ENCODE measurements around the gene C12orf75. TPM values are rescaled to one million over a fixed set of nuclear protein-coding genes. Genes with fewer than 3 reads are reported as not detected.

Gene C12orf75
- total RNA-seq, 2 donors from 2014 or later, result 43.7 to 57.0 TPM

DNA sequence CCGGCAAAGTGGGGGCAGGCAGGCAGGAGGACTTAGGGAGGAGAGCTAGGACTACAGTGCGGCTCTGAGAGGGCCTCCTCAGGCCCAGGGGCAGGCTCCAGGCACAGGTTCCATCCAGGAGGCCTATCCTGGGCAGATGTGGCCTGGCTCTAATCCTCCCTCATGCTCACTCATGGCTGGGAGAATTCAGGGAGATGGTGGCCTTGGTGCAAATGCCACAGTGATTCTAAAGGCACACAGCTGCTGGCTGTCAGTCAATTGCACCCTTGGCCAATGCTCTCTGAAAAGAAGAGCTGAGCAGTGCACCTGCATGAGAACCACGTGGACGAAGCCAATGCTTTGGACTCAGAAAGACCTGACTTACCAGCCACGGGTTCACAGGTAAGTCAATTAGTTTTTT is 89.6 kb downstream of the C12orf75 start:
- TF ChIP-seq, protein P1, sequence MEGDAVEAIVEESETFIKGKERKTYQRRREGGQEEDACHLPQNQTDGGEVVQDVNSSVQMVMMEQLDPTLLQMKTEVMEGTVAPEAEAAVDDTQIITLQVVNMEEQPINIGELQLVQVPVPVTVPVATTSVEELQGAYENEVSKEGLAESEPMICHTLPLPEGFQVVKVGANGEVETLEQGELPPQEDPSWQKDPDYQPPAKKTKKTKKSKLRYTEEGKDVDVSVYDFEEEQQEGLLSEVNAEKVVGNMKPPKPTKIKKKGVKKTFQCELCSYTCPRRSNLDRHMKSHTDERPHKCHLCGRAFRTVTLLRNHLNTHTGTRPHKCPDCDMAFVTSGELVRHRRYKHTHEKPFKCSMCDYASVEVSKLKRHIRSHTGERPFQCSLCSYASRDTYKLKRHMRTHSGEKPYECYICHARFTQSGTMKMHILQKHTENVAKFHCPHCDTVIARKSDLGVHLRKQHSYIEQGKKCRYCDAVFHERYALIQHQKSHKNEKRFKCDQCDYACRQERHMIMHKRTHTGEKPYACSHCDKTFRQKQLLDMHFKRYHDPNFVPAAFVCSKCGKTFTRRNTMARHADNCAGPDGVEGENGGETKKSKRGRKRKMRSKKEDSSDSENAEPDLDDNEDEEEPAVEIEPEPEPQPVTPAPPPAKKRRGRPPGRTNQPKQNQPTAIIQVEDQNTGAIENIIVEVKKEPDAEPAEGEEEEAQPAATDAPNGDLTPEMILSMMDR (conservative IDR thresholded peaks at IDR 0.05), result no peak
- no peak overlapping the region for H3K4me3 Mint-ChIP-seq
- Histone ChIP-seq H3K9me3 (ENCODE audit: control insufficient read depth, low read length) (no peaks in the 10 kb centered on the region), H3K4me1 (ENCODE audit: control insufficient read depth, insufficient read depth, low read length) (peaks cover 6% of the 10 kb centered on the region), H3K9ac (ENCODE audit: extremely low read depth, low read length, poor library complexity, severe bottlenecking) (no peak overlapping the region), H3K4me3 (ENCODE audit: low read length) (no peak overlapping the region), H3K27ac (ENCODE audit: low read depth, low read length) (no peak overlapping the region), H3K36me3 (ENCODE audit: control insufficient read depth, insufficient read depth, low read length) (no peaks in the 10 kb centered on the region), H3K27me3 (ENCODE audit: control insufficient read depth, insufficient read depth, low read length, poor library complexity, severe bottlenecking) (no peaks in the 10 kb centered on the region)
- 92 to 93% methylated on average over 4 to 5 of the region's 5 CpGs for WGBS, 2 experiments (ENCODE audit: insufficient coverage in 1 of 2, insufficient read length in 1 of 2)
- no peaks in the 10 kb centered on the region for H3K9me3 Mint-ChIP-seq
- no peaks in the 10 kb centered on the region for H3K36me3 Mint-ChIP-seq (ENCODE audit: low read depth)
- no peaks in the 10 kb centered on the region for H3K27me3 Mint-ChIP-seq (ENCODE audit: insufficient read depth)
- DNase-seq, result no peak
- no peak overlapping the region for H3K27ac Mint-ChIP-seq
- H3K4me1 Mint-ChIP-seq, result peaks cover 19% of the 10 kb centered on the region

DNA sequence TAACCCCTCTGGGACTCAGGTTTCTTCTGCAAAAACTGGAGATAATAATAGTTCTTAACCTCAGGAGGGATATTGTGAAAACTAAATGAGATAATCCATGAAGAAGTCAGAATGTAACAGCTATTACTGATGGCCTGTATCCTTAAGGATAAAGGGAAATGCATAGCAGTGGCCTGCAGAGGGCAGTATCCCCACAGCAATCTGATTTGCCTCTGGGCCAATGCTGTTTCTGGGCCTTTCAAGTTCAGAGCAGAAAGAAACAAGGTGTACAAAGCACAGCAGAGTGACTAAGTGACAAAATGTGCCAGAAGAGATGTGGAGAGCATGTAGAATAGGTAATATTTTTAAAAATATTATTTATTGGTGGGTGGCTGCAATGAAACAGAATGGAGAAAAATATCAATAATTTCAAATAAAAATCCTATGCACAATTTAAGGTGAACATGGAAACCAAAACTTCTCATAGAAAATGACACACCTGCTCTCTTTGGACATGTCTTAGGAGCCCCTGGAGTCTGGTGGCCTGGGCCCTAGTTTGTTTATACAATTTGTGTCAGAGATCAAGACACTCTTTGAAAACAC is 90.3 kb downstream of the C12orf75 start:
- H3K9ac ChIP-seq (ENCODE audit: extremely low read depth, low read length, poor library complexity, severe bottlenecking), result no peak overlapping the region
- Mint-ChIP-seq H3K27ac (no peak overlapping the region), H3K36me3 (ENCODE audit: low read depth) (no peaks in the 10 kb centered on the region), H3K4me1 (peaks cover 19% of the 10 kb centered on the region), H3K9me3 (no peaks in the 10 kb centered on the region), H3K4me3 (no peak overlapping the region), H3K27me3 (ENCODE audit: insufficient read depth) (no peaks in the 10 kb centered on the region)
- TF ChIP-seq, protein P1 (conservative IDR thresholded peaks at IDR 0.05), result peak; percentile 97
- H3K36me3 ChIP-seq (ENCODE audit: control insufficient read depth, insufficient read depth, low read length), result no peaks in the 10 kb centered on the region
- no peaks in the 10 kb centered on the region for H3K9me3 ChIP-seq (ENCODE audit: control insufficient read depth, low read length)
- H3K4me3 ChIP-seq (ENCODE audit: low read length), result no peak overlapping the region
- peak; percentile 94 for DNase-seq
- H3K4me1 ChIP-seq (ENCODE audit: control insufficient read depth, insufficient read depth, low read length), result peaks cover 6% of the 10 kb centered on the region
- no peak overlapping the region for H3K27ac ChIP-seq (ENCODE audit: low read depth, low read length)
- H3K27me3 ChIP-seq (ENCODE audit: control insufficient read depth, insufficient read depth, low read length, poor library complexity, severe bottlenecking), result no peaks in the 10 kb centered on the region

Other genes starting within 250 kb of the C12orf75 start
- gene ALDH1L2, start 246.2 kb upstream of the C12orf75 start, total RNA-seq, result under 1 TPM; 0.22 to 0.27 TPM
- gene WASHC4, start 223.0 kb upstream of the C12orf75 start, total RNA-seq, result 10 to 100 TPM; 39.7 to 40.6 TPM
- 10 to 100 TPM; 31.8 to 35.2 TPM for gene APPL2, start 94.5 kb upstream of the C12orf75 start, total RNA-seq